Chondrocyte (in vitro differentiated cells): ENCODE results near the gene IL1RAPL1. TPM values are rescaled to one million over a fixed set of nuclear protein-coding genes. Genes with fewer than 3 reads are reported as not detected.

ENCODE experiments used
- DNase-seq: peaks from one replicate; pipeline ENCODE4 v3.0.0; 2021; ENCODE audit warnings: mixed read lengths, low spot score
- H3K27ac Mint-ChIP-seq: one replicate; pipeline ENCODE4 v1.8.0; 2021; ENCODE audit warnings: mild to moderate bottlenecking, moderate library complexity, mixed read lengths; ENCODE audit not compliant: unreplicated experiment
- H3K27me3 Mint-ChIP-seq: 2 replicates; pipeline ENCODE4 v1.8.0; 2021; ENCODE audit warnings: low read depth, mixed read lengths
- H3K36me3 Mint-ChIP-seq: 2 replicates; pipeline ENCODE4 v1.8.0; 2021; ENCODE audit warnings: low read depth, mixed read lengths
- H3K4me1 Mint-ChIP-seq: 2 replicates; pipeline ENCODE4 v1.8.0; 2021; ENCODE audit warnings: low read depth, mild to moderate bottlenecking, mixed read lengths
- H3K4me3 Mint-ChIP-seq: one replicate; pipeline ENCODE4 v1.8.0; 2021; ENCODE audit warnings: mild to moderate bottlenecking, moderate library complexity, mixed read lengths; ENCODE audit not compliant: unreplicated experiment
- H3K9me3 Mint-ChIP-seq: 2 replicates; pipeline ENCODE4 v1.8.0; 2021; ENCODE audit warnings: low read depth, mixed read lengths
- CTCF ChIP-seq: fragments of 200-600 bp; sonication (generic); IDR thresholded peaks from 2 replicates; pipeline ENCODE4 v1.5.0; 2021; ENCODE audit warnings: antibody characterized with exemption, mild to moderate bottlenecking, moderate library complexity
- total RNA-seq: library from RNA; stranded (reverse); gene quantifications from 3 replicates; pipeline ENCODE4 v1.2.1, GENCODE V29; 2021

IL1RAPL1 gene
- total RNA-seq, 1 donor from 2014 or later = not detected

GRCh38 chrX:29636331-29636730, 1049.1 kb downstream of the IL1RAPL1 start:
- no peaks in the 10 kb centered on the region for H3K36me3 Mint-ChIP-seq
- no peak for DNase-seq

GRCh38 chrX:29640106-29640505, 1052.9 kb downstream of the IL1RAPL1 start:
- Mint-ChIP-seq H3K27ac (no peak overlapping the region), H3K4me1 (no peaks in the 10 kb centered on the region)
- no peak for DNase-seq

More at GRCh38 chrX:29636331-29636730, 1049.1 kb downstream of the IL1RAPL1 start:
- no peak for TF ChIP-seq CTCF
- Mint-ChIP-seq H3K4me1 (no peaks in the 10 kb centered on the region), H3K27ac (no peak overlapping the region), H3K27me3 (peaks cover 17% of the 10 kb centered on the region), H3K9me3 (no peaks in the 10 kb centered on the region), H3K4me3 (no peak overlapping the region)

GRCh38 chrX:29641461-29641860, 1054.2 kb downstream of the IL1RAPL1 start:
- Mint-ChIP-seq H3K9me3 (peaks cover 4% of the 10 kb centered on the region), H3K27me3 (peaks cover 2% of the 10 kb centered on the region), H3K36me3 (no peaks in the 10 kb centered on the region), H3K4me3 (no peak overlapping the region), H3K4me1 (no peaks in the 10 kb centered on the region), H3K27ac (no peak overlapping the region)
- no peak for DNase-seq
- TF ChIP-seq CTCF = no peak

More at GRCh38 chrX:29640106-29640505, 1052.9 kb downstream of the IL1RAPL1 start:
- no peak for TF ChIP-seq CTCF
- Mint-ChIP-seq H3K36me3 (no peaks in the 10 kb centered on the region), H3K4me3 (no peak overlapping the region), H3K27me3 (peaks cover 8% of the 10 kb centered on the region), H3K9me3 (no peaks in the 10 kb centered on the region)

GRCh38 chrX:29643181-29643580, 1055.9 kb downstream of the IL1RAPL1 start:
- no peak for TF ChIP-seq CTCF
- Mint-ChIP-seq H3K36me3 (no peaks in the 10 kb centered on the region), H3K27ac (no peak overlapping the region), H3K27me3 (peaks cover 2% of the 10 kb centered on the region), H3K4me1 (no peaks in the 10 kb centered on the region), H3K9me3 (peaks cover 7% of the 10 kb centered on the region), H3K4me3 (no peak overlapping the region)
- DNase-seq = no peak

GRCh38 chrX:29648161-29648560, 1060.9 kb downstream of the IL1RAPL1 start:
- DNase-seq = no peak
- Mint-ChIP-seq H3K9me3 (peaks cover 12% of the 10 kb centered on the region), H3K4me3 (no peak overlapping the region), H3K4me1 (peaks cover 6% of the 10 kb centered on the region), H3K27me3 (no peaks in the 10 kb centered on the region), H3K36me3 (no peaks in the 10 kb centered on the region), H3K27ac (no peak overlapping the region)
- no peak for TF ChIP-seq CTCF
